ENCODE measurements around the gene PIP5K1B.

PIP5K1B gene

DNA sequence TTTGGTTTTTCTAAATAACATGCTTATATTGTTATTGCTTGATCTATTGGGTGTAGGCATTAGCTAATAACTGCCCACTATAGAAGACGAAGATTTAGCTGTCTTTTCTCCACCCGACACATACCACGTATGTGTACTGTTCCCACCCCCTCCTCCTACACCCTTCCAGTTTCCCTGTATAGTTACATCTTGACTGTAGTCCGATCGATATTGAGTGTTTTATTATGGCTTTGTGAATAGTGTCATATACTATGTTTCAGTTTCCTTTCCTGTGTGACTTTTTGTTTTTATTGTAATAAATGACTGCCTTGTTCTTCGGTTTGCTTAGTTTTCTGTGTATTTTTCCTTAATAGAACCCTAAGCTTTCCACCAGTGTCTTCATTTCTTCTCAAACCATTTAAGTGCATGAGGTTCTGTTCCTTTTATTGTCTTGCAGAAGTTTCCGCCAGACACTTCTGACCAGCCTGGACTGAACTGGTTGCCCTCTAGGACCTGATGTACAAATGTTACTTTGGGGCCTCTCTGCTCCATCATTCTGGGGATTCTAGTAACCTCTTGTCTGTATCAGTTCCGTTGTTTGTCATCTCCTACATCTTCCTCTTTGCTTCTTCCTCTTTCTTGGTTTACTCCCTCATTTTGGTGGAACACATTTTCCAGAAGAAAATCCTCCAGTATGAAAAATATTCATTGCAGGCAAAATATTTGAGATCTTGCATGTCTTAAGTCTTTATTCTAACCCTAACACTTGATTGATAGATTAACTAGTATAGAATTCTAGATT lies 247.0 kb downstream of the PIP5K1B start:
- peak in 2 of 56 donors; percentile 7 to 11 for DNase-seq

DNA sequence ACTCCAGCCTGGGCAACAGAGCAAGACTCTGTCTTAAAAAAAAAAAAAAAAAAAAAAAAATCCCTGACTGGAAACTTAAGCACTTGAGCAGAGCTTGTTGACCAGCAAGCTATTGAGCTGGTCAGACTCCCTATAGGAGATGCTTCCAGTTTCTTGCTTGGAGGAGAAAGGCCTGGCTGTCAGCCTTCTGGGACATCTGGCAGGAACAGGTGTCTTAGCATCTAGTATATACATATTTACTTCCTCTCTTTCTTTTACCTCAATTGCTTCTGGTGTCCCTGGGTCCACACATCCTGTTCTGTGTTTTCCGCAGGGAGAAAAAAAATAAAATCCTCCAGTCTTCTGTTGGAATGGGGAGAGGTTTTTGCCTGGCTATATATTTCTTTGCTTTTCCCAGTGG lies 248.7 kb downstream of the PIP5K1B start:
- no peak for DNase-seq

DNA sequence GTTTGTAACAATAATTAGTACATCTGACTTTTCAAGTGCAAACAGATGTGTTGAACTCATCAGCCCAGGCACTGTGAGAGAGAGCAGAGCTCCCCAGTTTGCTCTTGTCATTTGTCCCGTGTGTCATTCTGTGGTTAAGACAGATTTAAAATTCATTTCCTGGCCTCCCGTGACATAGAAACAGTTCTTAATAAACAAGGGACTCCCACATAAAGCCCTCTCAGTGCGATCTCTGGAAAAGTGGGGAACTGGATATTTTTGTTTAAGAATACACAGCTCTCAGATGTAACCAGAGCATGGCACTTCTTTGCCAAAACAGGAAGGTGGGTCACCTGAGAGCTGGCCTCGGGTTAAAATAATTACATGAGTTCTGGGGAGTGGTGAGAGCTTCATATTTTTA lies 250.3 kb downstream of the PIP5K1B start:
- DNase-seq: no peak

DNA sequence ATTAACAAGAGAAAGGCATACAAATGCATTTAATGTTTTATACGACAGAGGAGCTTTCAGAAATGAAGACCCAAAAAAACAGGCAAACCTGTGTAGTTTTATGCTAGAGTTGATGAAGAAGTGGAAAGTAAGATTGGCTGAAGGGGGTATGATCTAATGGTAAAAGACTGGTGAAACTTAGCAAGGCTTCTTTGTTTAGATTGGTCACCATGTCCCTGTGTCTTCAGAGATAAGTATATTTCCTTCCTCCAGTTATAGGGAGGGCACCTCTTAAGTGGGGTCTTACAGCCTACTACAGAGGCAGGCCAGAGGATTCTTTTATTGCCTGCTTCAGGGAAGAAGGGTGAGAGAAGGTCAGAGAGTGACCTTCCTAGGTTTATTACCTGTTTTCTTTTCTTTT lies 252.4 kb downstream of the PIP5K1B start:
- no peak for DNase-seq

DNA sequence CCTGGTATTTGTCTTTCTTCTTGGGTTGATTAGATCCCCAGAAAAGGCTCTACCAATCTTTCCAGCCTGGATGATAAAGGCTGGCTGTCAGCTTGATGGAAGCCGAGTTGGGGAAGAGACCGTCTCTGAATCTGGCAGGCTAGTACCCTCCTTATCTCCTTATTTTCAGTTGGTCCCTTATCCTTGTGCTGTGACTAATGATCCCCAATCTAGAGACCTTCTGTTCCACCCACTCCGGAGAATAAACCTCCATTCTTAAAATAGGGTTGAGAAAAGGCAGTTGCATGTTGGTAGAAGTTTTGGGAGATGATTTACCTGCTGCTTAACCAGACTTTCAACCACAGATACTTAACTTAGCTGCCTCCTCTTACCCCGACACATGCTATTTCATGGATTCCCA lies 256.5 kb downstream of the PIP5K1B start:
- no peak for DNase-seq

DNA sequence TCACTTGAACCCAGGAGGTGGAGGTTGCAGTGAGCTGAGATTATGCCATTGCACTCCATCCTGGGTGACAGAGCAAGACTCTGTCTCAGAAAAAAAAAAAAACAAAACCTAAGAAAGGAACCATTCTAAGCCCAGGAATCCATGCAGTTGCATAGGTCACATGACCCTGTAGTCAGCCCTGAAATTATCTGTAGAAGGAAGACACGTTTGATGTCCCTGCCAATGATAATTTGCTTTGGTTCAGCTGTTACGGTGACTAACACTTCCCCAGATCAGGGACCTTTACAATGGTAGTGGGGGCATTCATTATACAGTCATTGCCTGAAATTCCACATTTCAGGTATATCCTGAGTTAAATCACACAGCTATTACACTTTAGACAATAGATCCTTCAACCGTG lies 258.4 kb downstream of the PIP5K1B start:
- DNase-seq: no peak

DNA sequence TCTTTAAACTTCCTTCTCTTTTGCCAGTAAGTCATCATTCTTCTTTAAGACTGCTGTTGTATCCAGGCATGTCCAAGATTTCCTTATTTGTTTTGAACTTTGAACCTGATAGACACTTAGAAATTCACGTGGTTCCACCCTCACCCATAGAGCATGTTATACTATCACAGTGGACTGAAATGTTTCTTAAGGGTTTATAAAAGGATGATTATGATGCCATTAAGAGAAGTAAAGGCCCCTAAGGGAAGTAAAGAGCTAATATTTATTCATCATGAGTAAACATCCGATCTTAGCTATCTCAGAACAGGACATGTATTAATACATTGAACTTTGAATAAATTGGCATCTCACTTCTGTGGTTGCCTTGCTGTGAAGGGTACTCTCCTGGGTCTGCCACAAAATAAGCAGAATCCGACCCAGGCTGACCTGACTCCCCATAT lies 259.1 kb downstream of the PIP5K1B start:
- no peak for DNase-seq

DNA sequence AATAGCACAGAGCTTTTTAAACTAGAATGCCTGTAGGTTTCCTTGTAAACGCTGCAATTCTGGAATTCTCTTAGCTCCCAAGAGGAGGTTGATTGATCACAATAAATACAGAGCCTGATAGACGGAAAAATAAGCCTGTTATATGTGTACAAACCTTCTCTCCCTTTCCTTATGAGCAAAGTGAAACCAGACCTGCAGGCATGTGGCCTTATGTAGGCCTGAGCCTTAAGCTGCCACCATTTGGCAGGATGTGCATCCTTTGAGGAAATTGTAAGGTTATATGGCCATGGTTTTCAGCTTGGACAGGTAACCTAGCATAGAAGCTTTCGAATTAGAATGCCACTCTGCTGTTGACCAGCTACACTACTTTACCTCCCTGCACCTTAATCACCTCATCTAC lies 259.7 kb downstream of the PIP5K1B start:
- no peak for DNase-seq

DNA sequence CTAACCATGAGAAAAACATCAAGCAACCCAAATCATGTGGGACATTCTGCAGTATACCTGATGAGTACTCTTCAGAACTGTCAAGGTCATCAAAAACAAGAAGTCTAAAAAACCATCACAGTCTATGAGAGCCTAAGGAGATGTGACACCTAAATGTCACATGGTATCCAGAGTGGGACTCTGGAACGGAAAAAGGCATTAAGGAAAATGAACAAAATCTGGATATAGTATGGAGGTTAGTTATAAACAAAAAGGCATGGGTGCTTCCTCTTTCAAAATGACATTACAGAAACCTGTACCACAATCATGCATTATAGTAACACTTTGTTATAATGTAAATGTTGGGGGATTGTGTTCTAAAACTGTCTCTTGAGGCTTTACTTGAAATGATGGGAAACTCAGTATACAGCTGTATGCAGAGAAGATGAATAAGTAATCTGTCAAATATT lies 261.5 kb downstream of the PIP5K1B start:
- DNase-seq: no peak

DNA sequence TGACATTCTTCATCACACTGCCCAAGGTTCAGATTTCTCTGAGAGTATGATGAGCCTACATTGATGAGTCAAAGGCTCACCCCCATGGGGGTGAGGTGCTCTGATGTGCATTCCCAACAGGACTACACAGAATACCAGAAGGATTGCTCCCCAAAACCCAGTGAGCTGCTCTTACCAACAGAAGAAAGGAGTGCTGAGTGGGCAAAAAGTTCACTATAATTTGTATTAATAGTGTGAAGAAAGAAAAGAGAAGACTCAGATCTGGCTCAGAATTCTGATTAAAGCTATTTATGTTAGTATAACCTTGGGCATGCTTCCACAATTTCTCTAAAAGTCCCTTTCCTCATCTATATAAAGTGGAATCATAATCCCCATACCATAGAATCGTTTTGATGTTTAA lies 262.8 kb downstream of the PIP5K1B start:
- DNase-seq: no peak

DNA sequence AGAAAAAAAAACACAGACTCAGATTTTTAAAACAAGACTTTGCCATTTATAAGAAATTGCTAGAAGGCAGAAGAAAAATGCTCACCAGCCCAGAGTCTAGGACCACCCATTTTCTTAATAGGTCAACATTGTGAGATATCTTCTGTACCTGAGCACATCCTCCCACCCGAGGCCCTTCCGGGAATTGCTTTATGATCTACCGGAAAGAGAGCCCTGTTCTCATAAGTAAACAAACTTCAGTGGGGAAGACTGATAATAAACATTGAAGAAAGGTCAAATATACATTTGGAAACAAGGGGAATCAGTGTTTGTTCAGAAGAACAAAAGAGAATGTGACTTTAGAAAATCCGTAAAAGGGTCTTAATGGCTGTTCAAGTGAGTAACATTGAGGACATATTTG lies 264.5 kb downstream of the PIP5K1B start:
- no peak for DNase-seq

DNA sequence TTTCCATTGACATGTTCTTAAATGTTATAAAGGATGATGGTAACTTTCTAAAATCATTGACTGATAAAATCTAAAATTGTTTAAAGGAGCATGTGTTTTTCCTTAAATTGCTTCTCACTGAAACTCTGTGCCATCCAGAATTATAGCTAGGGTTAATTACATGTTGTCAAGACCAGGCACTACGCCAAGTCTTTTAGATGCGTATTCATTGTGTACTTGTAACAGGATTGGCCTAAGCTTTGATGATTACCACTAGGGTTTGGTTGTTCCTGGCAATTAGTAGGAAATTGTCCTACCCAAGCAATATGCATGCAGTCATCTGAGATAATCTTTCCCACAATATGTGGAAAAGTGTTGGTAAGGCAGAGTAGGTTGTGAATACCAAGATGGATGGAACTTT lies 265.1 kb downstream of the PIP5K1B start:
- no peak for DNase-seq

DNA sequence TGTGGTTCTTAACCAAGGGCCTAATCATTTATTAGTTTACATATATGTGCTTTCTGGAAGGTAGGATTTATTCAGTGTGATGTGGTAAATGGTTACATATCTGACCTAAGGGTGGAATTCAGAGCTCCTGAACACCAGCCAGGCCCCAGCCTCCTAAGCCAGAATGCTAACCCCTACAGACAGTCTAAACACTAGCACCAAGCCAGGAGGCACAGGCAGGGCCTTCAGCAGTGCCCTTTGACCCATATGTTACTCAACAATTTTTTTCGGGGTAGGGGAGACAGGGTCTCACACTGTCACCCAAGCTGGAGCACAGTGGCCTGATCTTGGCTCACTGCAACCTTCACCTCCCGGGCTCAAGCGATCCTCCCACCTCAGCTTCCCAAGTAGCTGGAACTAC lies 268.6 kb downstream of the PIP5K1B start:
- no peak for DNase-seq

DNA sequence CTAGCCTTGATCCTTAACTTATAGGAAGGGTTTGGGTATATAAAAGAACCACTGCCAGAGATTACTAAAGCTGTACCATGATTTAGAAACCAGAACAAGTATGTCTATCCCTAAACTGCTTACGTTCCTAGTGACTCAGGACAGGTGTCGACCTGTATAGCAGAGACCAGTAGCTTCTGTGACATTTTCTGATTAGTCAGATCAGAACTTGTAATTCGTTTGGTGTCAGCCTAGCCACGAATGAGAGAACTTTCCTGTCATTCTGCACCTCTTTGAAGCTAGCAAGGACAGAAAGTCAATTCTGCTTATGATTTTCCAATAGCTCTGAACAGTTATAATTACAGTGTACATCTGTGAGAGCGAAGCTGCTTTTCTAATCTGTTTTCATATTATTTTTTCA lies 269.4 kb downstream of the PIP5K1B start:
- no peak for DNase-seq

DNA sequence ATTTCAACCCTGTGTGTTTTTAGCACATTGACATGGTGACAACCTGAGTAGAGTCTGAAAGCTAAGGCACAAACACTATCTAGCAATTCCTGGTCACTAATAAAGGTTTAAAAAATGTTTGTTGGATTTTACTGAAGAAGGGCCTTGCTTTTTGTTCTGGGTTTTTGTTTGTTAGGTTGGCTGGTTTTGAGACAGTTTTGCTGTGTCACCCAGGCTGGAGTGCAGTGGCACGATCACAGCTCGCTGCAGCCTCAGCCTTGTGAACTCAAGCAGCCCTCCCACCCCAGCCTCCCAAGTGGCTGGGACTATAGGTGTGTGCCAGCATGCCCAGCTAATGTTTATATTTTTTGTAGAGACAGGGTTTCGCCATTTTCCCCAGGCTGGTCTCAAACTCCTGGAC lies 269.9 kb downstream of the PIP5K1B start:
- DNase-seq: no peak

DNA sequence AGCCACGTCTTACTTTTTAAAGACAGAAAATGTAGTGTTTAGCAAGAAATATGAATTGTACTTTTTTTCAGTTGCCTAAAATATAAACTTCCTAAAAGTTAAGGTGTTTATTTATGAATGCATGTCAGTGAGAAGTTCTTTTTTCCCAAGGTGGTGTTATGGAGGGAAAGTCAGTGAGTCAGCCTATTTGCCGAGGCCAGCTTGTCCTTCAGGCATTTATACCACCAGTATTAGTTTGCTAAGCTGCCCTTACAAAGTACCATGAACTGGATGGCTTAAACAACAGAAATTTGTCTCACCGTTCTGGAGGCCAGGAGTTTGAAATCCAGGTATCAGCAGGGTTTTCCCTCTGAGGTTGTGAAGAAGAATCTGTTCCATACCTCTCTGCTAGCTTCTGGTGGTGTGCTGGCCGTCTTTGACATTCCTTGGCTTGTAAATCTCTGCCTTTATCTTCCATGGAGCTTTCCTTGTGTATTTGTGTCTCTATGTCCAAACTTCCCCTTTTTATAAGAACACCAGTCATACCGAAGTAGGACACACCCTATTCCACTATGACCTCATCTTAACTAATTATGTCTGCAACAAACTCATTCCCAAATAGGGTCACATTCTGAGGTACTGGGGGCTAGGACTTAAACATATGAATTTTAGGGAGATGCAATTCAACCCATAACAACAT lies 270.5 kb downstream of the PIP5K1B start:
- no peak for DNase-seq

DNA sequence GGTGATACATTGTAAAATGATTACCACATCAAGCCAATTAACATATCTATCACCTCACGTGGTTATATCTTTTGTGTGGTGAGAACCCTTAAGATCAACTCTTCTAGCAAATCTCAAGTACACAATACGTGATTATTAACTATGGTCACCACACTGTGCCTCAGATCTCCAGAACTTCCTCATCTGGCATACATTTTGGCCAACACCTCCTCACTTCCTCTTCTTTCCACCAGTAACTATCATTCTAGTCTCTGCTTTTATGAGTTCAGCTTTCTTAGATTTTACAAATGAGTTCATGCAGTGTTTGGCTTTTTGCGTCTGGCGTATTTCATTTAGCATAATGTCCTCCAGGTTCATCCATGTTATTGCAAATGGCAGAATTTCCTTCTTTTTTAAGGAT lies 273.0 kb downstream of the PIP5K1B start:
- no peak for DNase-seq

DNA sequence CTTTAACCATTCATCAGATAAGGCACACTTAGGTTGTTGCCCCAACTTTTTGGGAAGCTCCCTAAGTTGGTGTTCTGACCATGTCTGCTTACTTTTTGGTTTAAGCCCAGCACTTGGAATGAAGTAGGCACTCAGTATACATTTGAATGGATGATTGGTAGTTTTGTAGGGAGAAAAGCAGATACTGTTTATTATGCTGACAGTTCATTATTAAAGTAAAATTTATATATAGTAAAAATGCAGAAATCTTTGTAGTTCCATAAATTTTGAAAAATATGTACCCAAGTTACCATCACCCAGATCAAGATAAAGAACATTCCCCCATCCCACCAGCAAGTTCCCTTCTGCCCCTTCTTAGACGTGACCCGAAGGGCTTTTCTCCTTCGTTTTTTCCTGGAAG lies 273.5 kb downstream of the PIP5K1B start:
- DNase-seq: no peak

DNA sequence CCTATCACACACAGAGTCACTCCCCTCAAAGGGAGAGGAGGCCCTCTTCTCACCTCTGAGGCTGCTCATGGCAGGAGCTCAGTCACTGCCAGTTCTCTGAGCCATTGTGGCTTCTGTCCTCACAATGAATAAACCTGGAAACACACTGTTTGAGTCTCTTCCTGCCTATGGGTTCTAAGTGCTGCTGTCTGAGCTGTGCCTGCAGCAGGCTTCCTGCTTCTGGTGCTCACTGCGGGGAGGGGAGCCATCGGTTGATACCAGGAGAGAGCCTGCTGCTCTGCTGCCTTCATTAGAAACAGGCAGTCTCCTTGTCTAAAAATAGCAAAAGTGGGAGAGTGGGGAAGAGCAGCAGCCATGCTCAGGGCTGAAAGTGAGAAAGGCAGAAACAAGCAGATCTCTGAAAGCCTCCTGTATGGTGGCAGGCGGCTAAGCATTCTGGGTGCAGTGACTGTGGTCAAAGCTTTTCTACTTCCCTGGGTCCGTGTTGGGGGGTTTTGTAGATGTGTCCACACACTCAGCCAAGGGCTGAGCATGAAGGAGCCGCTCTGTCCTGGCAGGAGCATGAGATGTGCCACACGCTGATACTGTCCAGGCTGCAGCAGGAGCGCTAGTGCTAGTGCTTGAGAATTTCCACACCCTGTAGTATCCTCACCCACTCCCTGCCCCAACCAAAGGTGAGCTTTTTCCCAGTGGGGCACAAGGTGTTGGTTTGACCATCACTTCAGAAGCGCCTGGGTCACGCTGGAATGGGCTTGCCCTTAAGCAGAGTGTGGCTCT lies 274.7 kb downstream of the PIP5K1B start:
- DNase-seq: peak in 9 of 56 donors; percentile 2 to 27 (median 10)

DNA sequence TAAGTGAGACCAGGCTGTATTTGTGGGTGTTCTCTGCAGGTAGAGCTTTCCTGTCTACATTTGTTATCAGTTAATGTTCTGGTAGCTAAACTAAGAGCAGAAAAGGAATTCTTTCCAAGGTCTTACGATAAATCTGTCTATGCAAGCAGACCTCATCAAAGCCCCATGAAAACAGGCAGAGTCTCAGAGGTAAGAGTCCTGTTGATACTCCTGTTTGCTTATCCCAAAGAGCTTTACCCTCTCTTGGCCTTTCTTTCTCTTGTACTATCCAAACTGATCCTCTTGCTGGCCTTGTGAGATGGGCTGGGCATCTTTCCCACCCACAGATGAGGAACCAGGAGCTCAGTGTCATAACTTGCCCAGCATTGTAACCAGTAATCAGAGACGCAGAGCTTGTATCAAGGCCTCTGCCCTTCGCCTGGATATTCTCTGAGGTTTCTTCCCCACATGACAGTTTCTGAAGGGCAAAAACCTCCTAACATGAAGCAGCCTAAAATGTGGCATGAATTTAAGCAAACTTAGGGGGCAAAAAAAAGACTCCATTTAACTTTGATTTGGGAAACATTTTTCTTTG lies 275.4 kb downstream of the PIP5K1B start:
- DNase-seq: no peak

DNA sequence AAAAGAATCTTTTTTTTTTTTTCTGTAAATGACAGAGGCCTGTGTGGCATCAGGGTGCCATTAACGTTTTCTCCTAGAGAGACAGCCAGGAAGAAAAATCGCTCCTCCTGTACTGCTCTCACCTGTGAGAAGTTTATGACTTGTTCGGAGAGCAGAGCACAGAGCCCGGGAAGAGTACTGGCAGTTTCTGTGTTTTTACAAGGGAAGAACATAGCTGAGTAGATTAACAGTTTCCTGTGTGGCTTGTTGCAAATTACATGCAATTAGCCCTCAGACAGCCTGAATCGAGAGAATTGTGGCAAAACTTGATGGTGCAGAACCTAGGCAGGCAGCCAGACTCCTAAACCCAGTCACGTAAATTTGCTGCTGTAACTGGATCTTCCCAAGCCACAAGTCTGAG lies 276.7 kb downstream of the PIP5K1B start:
- DNase-seq: no peak

DNA sequence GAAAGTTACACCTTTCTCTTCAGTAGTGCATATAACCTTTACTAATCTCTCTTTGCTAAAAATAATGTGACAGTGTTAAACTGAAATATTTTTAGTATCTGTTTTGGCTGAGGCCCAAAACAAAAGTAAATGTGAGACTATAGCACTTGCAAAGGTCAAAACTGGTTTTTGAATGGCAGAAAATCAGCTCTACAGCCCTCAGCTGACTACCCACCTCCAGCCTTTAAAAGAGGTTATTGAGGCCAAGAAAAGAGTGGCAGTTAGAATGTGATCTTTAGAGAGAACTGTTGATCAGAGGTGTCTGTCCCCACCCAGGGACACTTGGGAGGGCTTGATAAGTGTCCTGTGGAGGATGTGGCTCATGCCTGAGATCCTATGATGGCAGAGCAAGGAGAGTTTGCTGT lies 278.0 kb downstream of the PIP5K1B start:
- DNase-seq: no peak

All from nucleus accumbens (tissue), 56 donors.